NCI-H1417 (cell line): ENCODE measurements around the gene PIM2.

Experiments used
- DNase-seq, 3 experiments: peaks; one replicate each; lab custom pipeline; 2025; lab: John Stamatoyannopoulos, UW

PIM2 gene

DNA sequence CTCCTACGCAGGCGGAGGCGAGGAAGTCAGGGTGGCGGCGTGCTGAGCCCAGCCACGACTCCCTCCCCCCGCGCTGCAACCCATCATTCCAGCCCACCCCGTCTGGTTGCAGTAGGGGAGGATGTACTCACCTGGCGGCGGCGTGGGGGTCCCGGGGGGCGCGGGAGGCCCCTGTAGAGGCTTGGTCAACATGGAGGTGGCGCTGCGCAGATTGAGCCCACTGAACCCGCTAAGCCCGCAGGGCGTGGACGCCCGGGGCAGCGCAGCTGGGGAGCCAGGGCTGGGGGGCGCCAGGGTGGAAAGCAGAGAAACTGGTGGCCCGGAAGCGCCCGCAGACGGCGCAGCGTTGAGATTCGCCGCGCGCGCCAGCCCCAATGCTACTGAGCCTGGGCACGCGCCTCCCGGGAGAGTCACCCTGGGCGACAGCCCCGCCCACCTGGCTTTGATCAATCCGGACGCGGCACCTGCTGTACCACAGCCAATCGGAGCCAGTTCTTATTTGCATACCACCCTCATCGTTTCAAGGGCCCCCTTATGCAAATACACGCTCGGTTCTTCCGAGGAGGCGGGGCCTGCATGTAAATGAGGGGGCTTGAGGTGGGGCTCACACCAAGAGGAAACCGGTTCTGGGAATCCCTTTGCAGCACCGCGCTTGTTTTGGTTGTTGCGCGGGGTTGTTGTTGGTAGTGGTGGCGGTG, at the start of gene PIM2:
PIM2 (minus strand) TSS at position 382 of the 698 bp plus-strand sequence; CDS start at position 192, 190 bp downstream.
- peak; percentile 89 to 96 (median 92) for DNase-seq

DNA sequence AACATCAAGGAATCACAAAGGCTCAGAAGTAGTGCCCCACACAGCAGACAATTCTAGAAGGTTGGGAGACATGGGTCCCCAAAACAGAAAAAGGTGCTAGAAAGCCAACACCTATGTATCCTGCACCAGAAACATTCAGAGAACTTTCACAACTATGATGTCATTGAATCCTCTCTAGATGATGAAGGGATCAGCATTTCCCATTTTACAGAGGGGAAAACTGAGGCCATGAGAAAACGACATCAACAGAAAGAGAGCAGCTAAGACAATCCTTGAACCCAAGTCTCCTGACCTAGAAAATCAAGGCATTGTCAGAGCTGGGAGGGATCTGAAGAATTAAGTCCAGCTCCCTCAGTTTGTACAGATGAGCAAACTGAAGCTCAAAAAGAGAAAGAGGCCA, 49.6 kb upstream of the PIM2 start:
- no peak for DNase-seq

- no peak for DNase-seq
Measured at GRCh38 chrX:48966796-48967579, 48.2 kb upstream of the PIM2 start.

GRCh38 chrX:48965959-48966358, 47.1 kb upstream of the PIM2 start:
- DNase-seq: no peak

GRCh38 chrX:48961585-48962091, 42.8 kb upstream of the PIM2 start:
- DNase-seq: no peak

- no peak for DNase-seq
Measured at GRCh38 chrX:48960291-48960690, 41.5 kb upstream of the PIM2 start.

DNA sequence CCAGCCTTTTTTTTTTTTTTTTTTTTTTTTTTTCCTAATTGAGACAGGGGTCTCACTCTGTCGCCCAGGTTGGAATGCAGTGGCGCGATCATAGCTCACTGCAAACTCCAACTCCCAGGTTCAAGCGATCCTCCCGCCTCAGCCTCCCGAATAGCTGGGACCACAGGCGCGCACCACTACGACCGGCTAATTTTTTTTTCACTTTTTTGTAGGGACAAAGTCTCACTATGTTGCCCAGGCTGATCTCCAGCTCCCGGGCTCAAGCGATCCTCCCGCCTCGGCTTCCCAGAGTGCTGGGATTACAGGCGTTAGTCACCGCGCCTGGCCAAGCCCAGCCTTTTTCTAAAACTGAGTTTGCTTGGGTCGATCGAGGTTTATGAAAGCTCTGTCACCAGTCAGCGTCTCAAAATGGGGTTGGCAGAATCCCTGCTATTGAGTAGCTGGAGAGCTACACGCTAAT, 39.8 kb upstream of the PIM2 start:
- DNase-seq: peak in 1 of 3 experiments; percentile 42

GRCh38 chrX:48957827-48958634, 39.2 kb upstream of the PIM2 start:
- DNase-seq: peak; percentile 89 to 97 (median 94)

- DNase-seq: peak in 2 of 3 experiments; percentile 65 to 78
Measured at GRCh38 chrX:48957477-48957826, 38.6 kb upstream of the PIM2 start, which contains the start of gene OTUD5. Gene OTUD5 (minus strand): TSS chrX:48957607. CDS start chrX:48957570, 37 bp downstream.

- no peak for DNase-seq
Measured at GRCh38 chrX:48956728-48957414, 38.0 kb upstream of the PIM2 start.

DNA sequence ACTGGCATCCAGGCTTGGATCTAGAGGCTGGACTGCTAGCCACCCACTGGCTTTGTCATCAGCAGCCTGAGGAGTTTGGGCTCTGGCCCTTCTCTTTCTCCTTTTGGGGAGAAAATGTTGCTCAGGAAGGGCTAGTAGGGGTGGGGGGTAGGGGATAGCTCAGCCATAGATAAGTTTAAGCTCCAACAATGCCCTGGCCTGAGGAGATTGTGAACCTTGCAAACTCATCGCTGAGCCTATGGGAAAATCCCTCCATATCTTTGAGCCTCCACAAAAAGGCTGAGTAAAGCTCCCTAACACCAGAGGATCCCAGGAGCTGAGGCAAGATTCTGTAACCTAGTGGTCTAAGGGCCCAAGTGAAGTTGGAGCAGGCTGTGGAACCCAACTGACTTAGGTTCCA, 29.8 kb upstream of the PIM2 start:
- no peak for DNase-seq

DNA sequence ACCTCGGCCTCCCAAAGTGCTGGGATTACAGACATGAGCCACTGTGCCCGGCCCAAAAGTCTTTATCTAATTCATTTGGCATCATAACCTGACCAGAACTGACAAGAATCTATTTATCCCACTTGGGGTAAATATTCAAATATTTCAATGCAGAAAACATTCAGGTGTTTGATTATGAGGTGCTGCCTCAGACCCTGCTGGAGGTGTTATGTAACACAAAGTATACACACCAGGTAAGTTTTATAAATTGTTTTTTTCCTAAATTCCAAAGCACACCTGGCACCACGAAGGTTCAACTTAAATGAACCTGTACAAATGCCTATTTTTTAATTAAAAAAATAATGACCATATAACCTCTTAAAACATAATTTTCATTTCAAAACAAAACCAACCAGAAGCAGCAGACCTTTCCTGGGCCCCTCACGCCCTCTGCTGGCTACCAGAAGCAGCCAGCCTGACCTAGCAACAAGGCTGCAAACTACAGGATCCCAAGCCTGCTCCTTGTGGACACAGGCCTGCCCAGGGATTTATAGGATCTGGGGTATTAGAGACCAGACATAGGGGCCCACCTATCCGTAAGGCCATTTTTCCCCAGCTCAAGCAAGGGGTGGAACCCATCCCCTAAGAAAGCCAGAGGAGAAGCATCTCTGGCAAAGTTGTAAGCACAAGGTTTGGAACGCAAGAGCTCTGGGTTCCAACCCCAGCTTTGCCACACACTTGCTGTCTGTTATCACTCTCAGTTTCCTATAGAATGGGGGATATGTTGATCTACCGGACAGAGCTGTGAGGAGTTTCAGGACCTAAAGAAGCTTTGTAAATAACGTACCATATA, 26.9 kb upstream of the PIM2 start:
- DNase-seq: peak in 1 of 3 experiments; percentile 56

GRCh38 chrX:48942895-48943294, 24.1 kb upstream of the PIM2 start:
- no peak for DNase-seq

- no peak for DNase-seq
Measured at GRCh38 chrX:48940404-48940955, 21.7 kb upstream of the PIM2 start.

DNA sequence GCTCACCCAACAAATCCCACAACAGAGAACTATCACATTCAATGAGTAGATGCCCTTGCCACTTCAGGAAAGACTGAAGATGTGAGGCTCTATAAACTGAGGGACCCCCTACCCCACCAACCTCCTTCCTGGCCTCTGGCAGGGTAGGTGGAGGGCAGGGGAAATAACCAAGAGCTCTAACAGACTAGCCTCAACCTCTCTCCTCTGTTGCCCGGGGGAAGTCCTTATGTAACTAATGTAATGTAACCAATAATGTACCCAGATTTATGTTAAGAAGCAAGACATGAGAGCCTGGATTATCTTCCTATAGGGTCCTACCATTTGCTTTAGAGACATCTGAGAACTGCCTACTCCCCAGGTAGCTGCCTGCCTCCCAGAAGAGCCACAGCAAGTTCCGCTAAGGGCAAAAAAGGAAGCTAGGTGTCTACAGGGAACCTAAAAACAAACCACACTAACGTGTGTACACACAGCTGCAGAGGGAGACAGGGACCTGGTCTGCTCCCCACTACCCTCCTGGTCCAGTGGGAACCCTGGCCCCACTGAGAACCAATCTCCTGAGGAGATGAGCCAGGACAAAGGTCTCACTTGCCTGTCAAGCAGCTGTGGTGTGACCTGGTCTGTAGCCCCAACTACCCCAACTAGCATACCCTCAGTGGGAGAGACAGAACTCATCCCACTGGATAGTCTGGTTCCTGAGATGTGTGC, 20.9 kb upstream of the PIM2 start:
- DNase-seq: no peak

DNA sequence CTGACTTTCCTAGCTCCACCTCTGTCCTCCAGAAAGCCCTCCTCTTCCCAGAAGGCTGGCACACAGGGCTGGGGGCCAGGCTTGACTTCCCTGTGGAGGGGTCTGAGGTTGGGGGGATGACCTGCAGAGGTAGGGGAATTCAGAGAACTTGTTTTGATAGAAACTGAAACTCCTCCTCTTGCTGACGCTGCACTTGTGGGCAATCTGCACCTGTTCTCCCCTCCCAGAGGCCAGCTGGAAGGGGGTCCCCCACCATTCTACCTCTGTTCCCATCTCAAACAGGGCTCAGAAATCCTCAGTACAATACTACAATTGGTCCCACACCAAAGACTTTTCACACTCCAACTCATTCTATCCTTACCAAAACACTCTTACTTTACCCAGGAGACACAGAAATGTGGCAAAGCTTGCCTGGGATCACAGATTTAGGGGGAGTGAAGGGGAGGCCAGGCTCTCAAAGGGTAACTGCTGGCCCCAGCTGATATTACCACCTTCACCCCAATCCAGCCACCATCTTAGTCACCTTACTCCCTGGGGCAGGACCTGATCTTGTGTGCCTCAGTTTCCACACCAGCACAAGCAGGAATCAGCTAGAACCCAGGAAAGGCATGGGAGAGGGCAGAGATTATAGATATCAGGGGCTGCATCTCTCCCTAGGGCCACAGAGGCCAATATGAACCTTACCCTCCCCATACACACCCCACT, 20.0 kb upstream of the PIM2 start:
- DNase-seq: no peak

DNA sequence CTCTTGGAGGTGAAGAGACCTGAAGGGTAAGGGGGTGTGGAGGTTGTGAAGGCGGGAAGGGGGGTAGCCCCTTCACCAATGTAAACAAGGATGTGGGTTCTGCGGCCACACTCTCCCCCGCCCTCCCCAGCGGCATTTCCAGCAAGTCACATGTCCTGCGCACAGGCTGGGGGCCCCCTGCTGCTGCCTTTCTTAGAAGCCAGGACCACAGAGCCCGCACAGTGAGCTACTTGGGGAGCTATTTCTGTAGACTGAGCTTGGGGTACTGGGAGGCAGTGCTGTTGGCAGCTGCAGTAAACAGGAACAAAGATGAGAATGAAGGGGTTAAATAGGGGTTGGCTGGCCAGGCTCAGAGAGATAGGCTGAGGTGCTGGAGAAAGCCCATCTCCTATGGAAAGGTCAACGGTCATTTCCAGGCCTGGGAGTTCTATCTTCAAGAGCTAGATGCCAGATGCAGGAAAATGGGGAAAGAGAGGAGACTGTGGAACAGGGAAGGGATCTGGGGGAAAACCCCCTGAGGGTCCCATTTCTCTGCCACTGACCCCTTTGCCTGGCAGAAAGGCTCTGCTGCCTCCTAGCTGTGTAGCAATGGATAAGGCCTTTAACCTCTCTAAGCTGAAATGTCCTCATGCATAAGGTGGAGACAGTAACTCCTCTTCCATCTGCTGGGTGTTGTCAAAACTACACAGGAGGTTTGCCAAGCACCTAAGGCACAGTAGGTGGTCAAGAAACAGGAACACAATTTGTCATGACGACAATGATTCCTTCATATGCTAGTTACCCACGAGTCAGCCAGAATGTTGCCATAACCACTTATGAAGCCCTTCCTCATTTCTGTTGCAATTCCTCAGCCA, 18.5 kb upstream of the PIM2 start:
- no peak for DNase-seq

- DNase-seq: no peak
Measured at GRCh38 chrX:48936429-48937053, 17.7 kb upstream of the PIM2 start.
